Ovary (tissue), 9 donors: ENCODE data around the gene GNAS. TPM values are rescaled to one million over a fixed set of nuclear protein-coding genes. Genes with fewer than 3 reads are reported as not detected.

ENCODE experiments used
- DNase-seq, 5 donors: peaks; one replicate each; pipeline ENCODE4 v3.0.0-alpha.2; 2019 to 2020
- H3K27ac ChIP-seq, 2 donors: fragments of 200-600 bp; one replicate each; pipeline versions ENCODE4 v1.5.1 to v1.8.0; 2019 to 2022
- H3K27me3 ChIP-seq: fragments of 200-600 bp; one replicate; pipeline ENCODE4 v1.8.0; 2022
- H3K36me3 ChIP-seq: fragments of 200-600 bp; sonication (generic); one replicate; pipeline ENCODE4 v1.5.1; 2019
- H3K4me1 ChIP-seq: one replicate; pipeline ENCODE4 v1.8.1; 2013; ENCODE audit warnings: mild to moderate bottlenecking, moderate library complexity; ENCODE audit not compliant: insufficient read depth
- H3K4me3 ChIP-seq: fragments of 200-600 bp; sonication (generic); one replicate; pipeline ENCODE4 v1.5.1; 2017
- H3K9me3 ChIP-seq, 2 donors: fragments of 200-600 bp in 1 of 2; sonication (generic) in 1 of 2; one replicate each; pipeline versions ENCODE4 v1.5.1 to v1.8.1; 2013 to 2019; ENCODE audit warnings: mild to moderate bottlenecking in 1 of 2, moderate library complexity in 1 of 2
- EP300 ChIP-seq: sonication (generic); formaldehyde crosslinking; IDR thresholded peaks from one replicate; pipeline ENCODE4 v1.6.1; 2017; ENCODE audit warnings: antibody characterized with exemption
- POLR2A ChIP-seq: fragments of 450-650 bp; IDR thresholded peaks from one replicate; pipeline ENCODE4 v1.6.1; 2017; ENCODE audit warnings: antibody characterized with exemption, mild to moderate bottlenecking, moderate library complexity
- WGBS, 3 donors: extraction: QIAGEN DNeasy Blood & Tissue Kit in 1 of 3; methylation state at CpG; one replicate each; pipeline versions ENCODE4 v1.1.5 to v1.1.7; 2013 to 2017; 5-methylcytosine and 5-hydroxymethylcytosine counted together
- intact Hi-C, 4 donors: fragments of 100-400 bp; cut with DNase I; formaldehyde crosslinking; loops; one replicate each; pipeline versions ENCODE4 v1.11.0 to v1.15.1; 2022 to 2023
- polyA plus RNA-seq, 2 donors: library from polyadenylated mRNA; stranded (reverse); fragments of 200-250 nt in 1 of 2; fragments of 350-450 nt in 1 of 2; fragmentation: Illumina TruSeq in 1 of 2; extraction: RNeasy Lipid Tissue Mini Kit (QIAGEN cat#74804) in 1 of 2; gene quantifications; one replicate each; pipeline ENCODE4 v1.2.3, GENCODE V29; 2013 to 2014
- total RNA-seq, 7 donors: library from RNA; depleted of rRNA in 2 of 7; stranded (reverse); fragments of >200 nt in 2 of 7; fragmentation: NEBNext Ultra II Directional in 3 of 7; extraction: Animal tissue kit (Norgen Biotek cat#: 25700) in 3 of 7; gene quantifications; one replicate each; pipeline versions ENCODE4 v1.1.0 to v1.2.4, GENCODE V29; 2016 to 2023
- TF ChIP-seq, protein P1 (sequence below), 3 donors: fragments of 450-650 bp in 2 of 3; fragments of 200-600 bp in 1 of 3; IDR thresholded peaks; one replicate each; pipeline versions ENCODE4 v1.5.1 to v1.8.0; 2016 to 2022; ENCODE audit warnings: antibody characterized with exemption in 3 of 3, mild to moderate bottlenecking in 1 of 3
- donor health status: DM: no; HTN: no; CAD: no; lungs with moderate emphysema.
- donor health status: DM: no; HTN: no; CAD: no.
- donor health status: Bipolar disorder and iron deficiency.
- donor health status: DM: yes; HTN: yes; CAD: no.
- donor health status: DM: no; HTN: no; CAD: no.
- donor health status: DM: yes; HTN: yes; CAD: no.

GNAS gene
- total and polyA plus RNA-seq, 9 donors: 330 to 1,311 (median 731) TPM

DNA sequence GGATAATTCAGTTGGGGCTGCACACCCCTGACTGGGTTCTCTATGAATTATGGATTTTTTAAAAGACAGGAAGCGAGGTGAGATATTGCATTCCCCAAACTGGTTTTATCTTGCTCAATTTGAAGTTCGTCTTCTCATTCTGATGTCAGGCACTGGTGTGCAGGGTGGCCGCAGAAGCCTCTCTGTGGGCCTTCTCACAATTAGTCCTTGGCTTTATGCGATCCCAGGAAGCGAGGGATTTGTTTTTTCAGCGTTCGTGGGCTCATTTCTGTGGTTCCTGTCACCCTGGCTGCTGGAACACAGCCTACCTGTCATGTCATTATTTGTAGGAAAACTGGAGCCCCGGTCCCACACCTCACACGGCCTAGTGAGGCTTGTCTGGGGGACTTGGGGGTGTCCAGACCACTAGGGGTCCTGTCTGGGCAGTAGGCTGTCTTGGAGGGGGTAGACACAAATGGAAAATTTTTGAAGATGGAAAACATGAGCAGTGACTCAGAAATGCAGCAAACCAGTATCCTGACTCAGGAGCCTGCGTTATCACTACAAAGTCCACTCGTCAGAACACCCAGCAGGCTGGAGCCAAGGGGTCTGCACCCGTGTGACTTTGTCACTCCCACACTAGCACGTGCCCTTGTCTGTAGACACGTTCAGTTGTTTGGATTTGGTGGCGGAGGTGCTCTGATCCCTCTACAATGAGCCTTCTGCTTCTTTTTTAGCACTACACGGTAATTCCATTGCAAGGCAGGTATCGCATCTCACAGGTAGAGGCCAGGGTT, 44.1 kb upstream of the GNAS start:
- no peaks in the 10 kb centered on the region for H3K9me3 ChIP-seq
- TF ChIP-seq, protein P1, sequence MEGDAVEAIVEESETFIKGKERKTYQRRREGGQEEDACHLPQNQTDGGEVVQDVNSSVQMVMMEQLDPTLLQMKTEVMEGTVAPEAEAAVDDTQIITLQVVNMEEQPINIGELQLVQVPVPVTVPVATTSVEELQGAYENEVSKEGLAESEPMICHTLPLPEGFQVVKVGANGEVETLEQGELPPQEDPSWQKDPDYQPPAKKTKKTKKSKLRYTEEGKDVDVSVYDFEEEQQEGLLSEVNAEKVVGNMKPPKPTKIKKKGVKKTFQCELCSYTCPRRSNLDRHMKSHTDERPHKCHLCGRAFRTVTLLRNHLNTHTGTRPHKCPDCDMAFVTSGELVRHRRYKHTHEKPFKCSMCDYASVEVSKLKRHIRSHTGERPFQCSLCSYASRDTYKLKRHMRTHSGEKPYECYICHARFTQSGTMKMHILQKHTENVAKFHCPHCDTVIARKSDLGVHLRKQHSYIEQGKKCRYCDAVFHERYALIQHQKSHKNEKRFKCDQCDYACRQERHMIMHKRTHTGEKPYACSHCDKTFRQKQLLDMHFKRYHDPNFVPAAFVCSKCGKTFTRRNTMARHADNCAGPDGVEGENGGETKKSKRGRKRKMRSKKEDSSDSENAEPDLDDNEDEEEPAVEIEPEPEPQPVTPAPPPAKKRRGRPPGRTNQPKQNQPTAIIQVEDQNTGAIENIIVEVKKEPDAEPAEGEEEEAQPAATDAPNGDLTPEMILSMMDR (IDR thresholded peaks at IDR 0.05): no peak
- TF ChIP-seq POLR2A (no peak), EP300 (no peak)
- H3K27me3 ChIP-seq: no peaks in the 10 kb centered on the region
- no peak overlapping the region for H3K4me3 ChIP-seq
- H3K27ac ChIP-seq: no peak overlapping the region
- H3K4me1 ChIP-seq: no peaks in the 10 kb centered on the region
- DNase-seq: no peak
- intact Hi-C loops: no loop called here
- 62 to 67% (median 64%) methylated on average over 17 of the region's 17 CpGs for WGBS, 3 donors
- H3K36me3 ChIP-seq: no peaks in the 10 kb centered on the region

DNA sequence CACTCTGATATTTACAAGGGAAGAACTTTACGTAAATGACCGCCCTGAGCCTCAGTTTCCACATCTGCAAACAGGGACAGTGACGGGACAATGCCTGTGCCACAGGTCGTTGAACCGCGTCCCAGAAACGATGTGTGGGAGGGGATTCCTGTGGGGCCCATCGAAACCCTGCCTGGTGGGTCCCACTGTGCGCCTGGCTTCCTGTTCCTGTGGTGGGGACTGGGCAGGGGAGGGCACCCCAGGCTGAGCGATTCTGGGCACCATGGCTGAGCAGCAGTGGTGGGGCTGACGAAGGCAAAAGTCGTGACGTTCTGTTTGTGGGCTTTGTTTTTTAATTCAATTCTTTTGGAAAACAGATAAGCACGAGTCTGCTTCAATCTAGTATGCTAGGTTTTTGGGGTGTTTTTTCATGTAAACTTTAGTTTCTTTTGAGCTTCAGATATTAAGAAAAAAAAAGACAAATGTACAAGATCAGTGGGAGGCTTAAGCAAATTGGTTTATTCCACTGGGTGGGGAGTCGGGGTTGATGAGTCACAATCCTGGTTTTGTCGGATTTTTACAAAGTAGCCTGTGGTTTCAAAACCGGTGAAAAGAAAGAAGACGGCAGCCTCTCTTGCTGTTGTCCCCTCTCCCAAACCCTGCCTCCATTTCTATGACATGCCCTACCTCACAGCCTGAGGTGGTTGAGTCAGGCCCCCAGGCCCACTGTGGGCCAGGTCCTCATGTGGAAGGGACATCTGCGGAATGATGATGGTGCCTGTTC, 42.2 kb upstream of the GNAS start:
- no peak overlapping the region for H3K4me3 ChIP-seq
- no peak overlapping the region for H3K27ac ChIP-seq
- intact Hi-C loops: no loop called here
- WGBS, 3 donors: 78 to 82% (median 78%) methylated on average over 19 of the region's 19 CpGs
- TF ChIP-seq EP300 (no peak), POLR2A (no peak)
- TF ChIP-seq, protein P1 (IDR thresholded peaks at IDR 0.05): no peak
- H3K27me3 ChIP-seq: no peaks in the 10 kb centered on the region
- no peak for DNase-seq
- H3K4me1 ChIP-seq: no peaks in the 10 kb centered on the region
- H3K9me3 ChIP-seq: no peaks in the 10 kb centered on the region
- H3K36me3 ChIP-seq: no peaks in the 10 kb centered on the region

DNA sequence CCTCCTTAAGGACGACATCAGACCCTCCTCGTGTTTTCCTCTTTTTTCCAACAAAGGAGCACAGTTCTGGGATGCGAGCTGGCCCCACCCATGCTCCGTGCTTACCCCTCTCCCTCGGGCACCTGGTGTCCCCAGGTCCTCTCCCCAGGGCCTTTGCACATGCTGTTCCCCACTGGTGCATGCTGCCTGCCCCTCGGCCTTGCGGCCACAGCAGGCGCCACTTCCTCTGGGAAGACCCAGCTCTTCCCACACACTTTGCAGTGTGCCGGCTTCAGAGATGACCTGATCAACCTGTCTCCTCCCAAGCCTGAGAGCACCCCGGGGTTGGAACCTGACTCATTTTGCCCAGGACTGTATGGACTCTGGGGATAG, 41.7 kb upstream of the GNAS start:
- H3K27me3 ChIP-seq: no peaks in the 10 kb centered on the region
- H3K27ac ChIP-seq: no peak overlapping the region
- intact Hi-C loops: no loop called here
- no peak overlapping the region for H3K4me3 ChIP-seq
- no peak for DNase-seq
- TF ChIP-seq EP300: no peak
- TF ChIP-seq, protein P1 (IDR thresholded peaks at IDR 0.05): no peak
- TF ChIP-seq POLR2A: no peak
- H3K9me3 ChIP-seq: no peaks in the 10 kb centered on the region
- no peaks in the 10 kb centered on the region for H3K36me3 ChIP-seq
- no peaks in the 10 kb centered on the region for H3K4me1 ChIP-seq
- 86 to 88% (median 88%) methylated on average over 10 of the region's 10 CpGs for WGBS, 3 donors

DNA sequence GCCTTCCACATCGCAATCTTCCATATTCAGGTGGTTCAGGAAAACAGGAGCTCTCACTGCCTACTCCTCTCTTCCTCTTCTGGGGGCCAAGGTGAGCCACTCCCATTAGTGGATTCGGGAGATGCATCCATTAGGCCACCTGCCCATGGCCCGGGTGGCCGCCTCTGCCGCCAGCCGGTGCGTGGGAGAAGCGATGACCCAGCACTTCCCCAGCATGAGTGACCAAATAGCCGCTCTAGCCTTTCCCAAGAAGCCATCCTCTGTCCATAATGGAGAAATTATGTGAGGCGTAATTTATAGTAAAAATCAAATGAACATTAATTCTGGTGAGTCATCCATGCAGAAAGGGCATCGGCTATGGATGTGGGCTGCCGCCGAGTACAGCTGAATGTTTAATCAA, 41.2 kb upstream of the GNAS start:
- no peak overlapping the region for H3K27ac ChIP-seq
- DNase-seq: no peak
- WGBS, 3 donors: 86 to 94% (median 92%) methylated on average over 13 of the region's 13 CpGs
- TF ChIP-seq POLR2A: no peak
- H3K4me3 ChIP-seq: no peak overlapping the region
- no peaks in the 10 kb centered on the region for H3K4me1 ChIP-seq
- H3K27me3 ChIP-seq: no peaks in the 10 kb centered on the region
- no peaks in the 10 kb centered on the region for H3K9me3 ChIP-seq
- intact Hi-C loops: no loop called here
- no peaks in the 10 kb centered on the region for H3K36me3 ChIP-seq

DNA sequence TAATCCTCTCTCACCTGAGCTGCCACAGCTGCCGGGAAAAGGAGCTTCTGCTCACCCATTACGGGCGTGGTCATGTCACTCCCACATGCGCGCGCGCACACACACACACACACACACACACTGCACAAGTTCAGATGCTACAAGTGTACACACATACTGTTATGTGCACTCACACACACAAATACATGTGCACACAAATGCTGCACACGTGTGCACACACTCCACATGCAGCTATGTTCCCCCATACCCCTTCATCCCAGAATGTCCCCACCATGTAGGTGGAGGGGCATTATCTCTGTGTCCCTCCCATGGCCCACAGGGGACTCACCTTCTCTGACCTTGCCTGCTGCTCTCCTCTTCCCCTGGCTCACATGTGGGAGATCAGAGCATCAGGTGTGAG, 39.1 kb upstream of the GNAS start:
- no peaks in the 10 kb centered on the region for H3K36me3 ChIP-seq

More for the DNA sequence above, 39.1 kb upstream of the GNAS start:
- Histone ChIP-seq H3K27ac (no peak overlapping the region), H3K4me3 (no peak overlapping the region), H3K27me3 (no peaks in the 10 kb centered on the region), H3K4me1 (no peaks in the 10 kb centered on the region), H3K9me3 (no peaks in the 10 kb centered on the region)
- 63 to 79% (median 76%) methylated on average over 8 of the region's 8 CpGs for WGBS, 3 donors
- DNase-seq: no peak
- TF ChIP-seq POLR2A (no peak), EP300 (no peak)
- TF ChIP-seq, protein P1 (IDR thresholded peaks at IDR 0.05): no peak
- intact Hi-C loops: no loop called here
